WTC11 (cell line): ENCODE measurements around the gene TMC5. TPM values are rescaled to one million over a fixed set of nuclear protein-coding genes. Genes with fewer than 3 reads are reported as not detected.
A peak's percentile ranks its signal among the peaks of the same experiment; 100 is the strongest.

ENCODE experiments used
- ATAC-seq: fragments of 200-7000 bp; cut with Tn5 transposase; 2 replicates; pipeline ENCODE4 v1.10.0; 2021; ENCODE audit warnings: mild to moderate bottlenecking, moderate library complexity
- CTCF ChIA-PET: fragments of 300-600 bp; sonication (Branson Sonifier 250); formaldehyde crosslinking; loops from one replicate; lab custom pipeline; 2021; ENCODE audit warnings: antibody characterized with exemption; lab: Charles Lee
- POLR2A ChIA-PET: fragments of 350-600 bp; sonication (Branson Sonifier 250); formaldehyde crosslinking; loops from one replicate; lab custom pipeline; 2021; ENCODE audit warnings: antibody characterized with exemption; lab: Charles Lee
- DNase-seq: peaks from one replicate; pipeline ENCODE4 v3.0.0; 2021; ENCODE audit warnings: low spot score
- H3K27ac Mint-ChIP-seq: 2 replicates; pipeline ENCODE4 v1.8.0; 2021; ENCODE audit warnings: mixed read lengths
- H3K27me3 Mint-ChIP-seq: 2 replicates; pipeline ENCODE4 v1.8.0; 2021; ENCODE audit warnings: low read depth, mild to moderate bottlenecking, moderate library complexity, mixed read lengths
- H3K36me3 Mint-ChIP-seq: 2 replicates; pipeline ENCODE4 v1.8.0; 2021; ENCODE audit warnings: mixed read lengths
- H3K4me1 Mint-ChIP-seq: 2 replicates; pipeline ENCODE4 v1.8.0; 2022; ENCODE audit warnings: mixed read lengths
- H3K4me3 Mint-ChIP-seq: 2 replicates; pipeline ENCODE4 v1.8.0; 2021; ENCODE audit warnings: mild to moderate bottlenecking, moderate library complexity, mixed read lengths
- H3K9me3 Mint-ChIP-seq: 2 replicates; pipeline ENCODE4 v1.8.0; 2021; ENCODE audit warnings: mixed read lengths
- AFF4 ChIP-seq: sonication (generic); formaldehyde crosslinking; IDR thresholded peaks from 2 replicates; pipeline ENCODE4 v1.8.1; 2023; ENCODE audit warnings: mild to moderate bottlenecking, missing genetic modification reagents, borderline replicate concordance
- E2F4 ChIP-seq: sonication (generic); formaldehyde crosslinking; IDR thresholded peaks from 2 replicates; pipeline ENCODE4 v1.8.1; 2022; ENCODE audit warnings: low read depth, mild to moderate bottlenecking, moderate library complexity, missing genetic modification reagents, borderline replicate concordance
- GTF2I ChIP-seq: fragments of 250-450 bp; sonication (Bioruptor Pico); conservative IDR thresholded peaks from 2 replicates; pipeline ENCODE4 v1.4.0; 2021; ENCODE audit warnings: mild to moderate bottlenecking
- HMGA2 ChIP-seq: fragments of 250-450 bp; sonication (Bioruptor Pico); IDR thresholded peaks from 2 replicates; pipeline ENCODE4 v1.4.0; 2021; ENCODE audit warnings: mild to moderate bottlenecking, moderate library complexity
- JUN ChIP-seq: sonication (generic); formaldehyde crosslinking; IDR thresholded peaks from 2 replicates; pipeline ENCODE4 v1.8.0; 2023; ENCODE audit warnings: mild to moderate bottlenecking, missing genetic modification reagents
- KAT7 ChIP-seq: sonication (generic); formaldehyde crosslinking; IDR thresholded peaks from 2 replicates; pipeline ENCODE4 v1.8.1; 2023; ENCODE audit warnings: missing genetic modification reagents, mild to moderate bottlenecking, borderline replicate concordance
- NFE2L1 ChIP-seq: sonication (generic); formaldehyde crosslinking; IDR thresholded peaks from 2 replicates; pipeline ENCODE4 v1.8.1; 2023; ENCODE audit warnings: missing genetic modification reagents
- ZNF671 ChIP-seq: fragments of 250-450 bp; sonication (Bioruptor Pico); IDR thresholded peaks from 2 replicates; pipeline ENCODE4 v1.8.0; 2021; ENCODE audit warnings: mild to moderate bottlenecking
- total RNA-seq: library from RNA; stranded (reverse); gene quantifications from 3 replicates; pipeline ENCODE4 v1.2.3, GENCODE V29; 2021
- TF ChIP-seq, protein P1 (sequence below): sonication (generic); formaldehyde crosslinking; conservative IDR thresholded peaks from 2 replicates; pipeline ENCODE4 v1.8.1; 2023; ENCODE audit warnings: mild to moderate bottlenecking, low read depth, missing genetic modification reagents, moderate library complexity
- TF ChIP-seq, protein P2 (sequence below): sonication (generic); formaldehyde crosslinking; IDR thresholded peaks from 2 replicates; pipeline ENCODE4 v1.8.0; 2023; ENCODE audit warnings: mild to moderate bottlenecking, missing genetic modification reagents
- TF ChIP-seq, protein P3 (sequence below): sonication (generic); formaldehyde crosslinking; IDR thresholded peaks from 2 replicates; pipeline ENCODE4 v1.8.0; 2022; ENCODE audit warnings: missing genetic modification reagents
- TF ChIP-seq, protein P4 (sequence below): sonication (generic); formaldehyde crosslinking; IDR thresholded peaks from 2 replicates; pipeline ENCODE4 v1.8.1; 2023; ENCODE audit warnings: mild to moderate bottlenecking, missing genetic modification reagents
- TF ChIP-seq, protein P5 (sequence below): sonication (generic); formaldehyde crosslinking; IDR thresholded peaks from 2 replicates; pipeline ENCODE4 v1.8.1; 2022; ENCODE audit warnings: mild to moderate bottlenecking, moderate library complexity, missing genetic modification reagents
- TF ChIP-seq, protein P6 (sequence below): sonication (generic); formaldehyde crosslinking; IDR thresholded peaks from 2 replicates; pipeline ENCODE4 v1.8.0; 2022; ENCODE audit warnings: mild to moderate bottlenecking, missing genetic modification reagents

Gene TMC5
- total RNA-seq, 1 experiment from 2014 or later: 3.1 TPM

- peaks cover 58% of the 10 kb centered on the region for H3K36me3 Mint-ChIP-seq
- no peaks in the 10 kb centered on the region for H3K27me3 Mint-ChIP-seq
- DNase-seq (no peak), ATAC-seq (no peak)
- no peak overlapping the region for H3K4me3 Mint-ChIP-seq
- TF ChIP-seq KAT7 (CRISPR knock-in tag) (no peak), HMGA2 (CRISPR knock-in tag) (peak; percentile 28; the same call in 1 of the 2 replicates)
- TF ChIP-seq, protein P1, sequence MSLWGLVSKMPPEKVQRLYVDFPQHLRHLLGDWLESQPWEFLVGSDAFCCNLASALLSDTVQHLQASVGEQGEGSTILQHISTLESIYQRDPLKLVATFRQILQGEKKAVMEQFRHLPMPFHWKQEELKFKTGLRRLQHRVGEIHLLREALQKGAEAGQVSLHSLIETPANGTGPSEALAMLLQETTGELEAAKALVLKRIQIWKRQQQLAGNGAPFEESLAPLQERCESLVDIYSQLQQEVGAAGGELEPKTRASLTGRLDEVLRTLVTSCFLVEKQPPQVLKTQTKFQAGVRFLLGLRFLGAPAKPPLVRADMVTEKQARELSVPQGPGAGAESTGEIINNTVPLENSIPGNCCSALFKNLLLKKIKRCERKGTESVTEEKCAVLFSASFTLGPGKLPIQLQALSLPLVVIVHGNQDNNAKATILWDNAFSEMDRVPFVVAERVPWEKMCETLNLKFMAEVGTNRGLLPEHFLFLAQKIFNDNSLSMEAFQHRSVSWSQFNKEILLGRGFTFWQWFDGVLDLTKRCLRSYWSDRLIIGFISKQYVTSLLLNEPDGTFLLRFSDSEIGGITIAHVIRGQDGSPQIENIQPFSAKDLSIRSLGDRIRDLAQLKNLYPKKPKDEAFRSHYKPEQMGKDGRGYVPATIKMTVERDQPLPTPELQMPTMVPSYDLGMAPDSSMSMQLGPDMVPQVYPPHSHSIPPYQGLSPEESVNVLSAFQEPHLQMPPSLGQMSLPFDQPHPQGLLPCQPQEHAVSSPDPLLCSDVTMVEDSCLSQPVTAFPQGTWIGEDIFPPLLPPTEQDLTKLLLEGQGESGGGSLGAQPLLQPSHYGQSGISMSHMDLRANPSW (CRISPR knock-in tag): no peak
- ChIA-PET POLR2A (no interaction called here), CTCF (interaction anchor here (0.9 to 1.2 kb wide), 2 partner anchors 89 to 327 kb away, joined by 3 read pairs; partner anchors contain the start of gene TMC5)
- H3K27ac Mint-ChIP-seq: no peak overlapping the region
- H3K4me1 Mint-ChIP-seq: no peaks in the 10 kb centered on the region
- H3K9me3 Mint-ChIP-seq: no peaks in the 10 kb centered on the region
Measured at GRCh38 chr16:19506965-19507364, 89.3 kb downstream of the TMC5 start.

GRCh38 chr16:19507867-19508266 lies 90.2 kb downstream of the TMC5 start:
- CTCF ChIA-PET: interaction anchor here (0.9 kb wide), 1 partner anchor 90 kb away, joined by 3 read pairs; the partner anchor contains the start of gene TMC5
- POLR2A ChIA-PET: no interaction called here
- DNase-seq (no peak), ATAC-seq (no peak)
- H3K36me3 Mint-ChIP-seq: peaks cover 58% of the 10 kb centered on the region
- no peaks in the 10 kb centered on the region for H3K9me3 Mint-ChIP-seq
- H3K4me3 Mint-ChIP-seq: no peak overlapping the region
- H3K27ac Mint-ChIP-seq: no peak overlapping the region
- no peaks in the 10 kb centered on the region for H3K27me3 Mint-ChIP-seq
- H3K4me1 Mint-ChIP-seq: no peaks in the 10 kb centered on the region
- TF ChIP-seq, protein P2, sequence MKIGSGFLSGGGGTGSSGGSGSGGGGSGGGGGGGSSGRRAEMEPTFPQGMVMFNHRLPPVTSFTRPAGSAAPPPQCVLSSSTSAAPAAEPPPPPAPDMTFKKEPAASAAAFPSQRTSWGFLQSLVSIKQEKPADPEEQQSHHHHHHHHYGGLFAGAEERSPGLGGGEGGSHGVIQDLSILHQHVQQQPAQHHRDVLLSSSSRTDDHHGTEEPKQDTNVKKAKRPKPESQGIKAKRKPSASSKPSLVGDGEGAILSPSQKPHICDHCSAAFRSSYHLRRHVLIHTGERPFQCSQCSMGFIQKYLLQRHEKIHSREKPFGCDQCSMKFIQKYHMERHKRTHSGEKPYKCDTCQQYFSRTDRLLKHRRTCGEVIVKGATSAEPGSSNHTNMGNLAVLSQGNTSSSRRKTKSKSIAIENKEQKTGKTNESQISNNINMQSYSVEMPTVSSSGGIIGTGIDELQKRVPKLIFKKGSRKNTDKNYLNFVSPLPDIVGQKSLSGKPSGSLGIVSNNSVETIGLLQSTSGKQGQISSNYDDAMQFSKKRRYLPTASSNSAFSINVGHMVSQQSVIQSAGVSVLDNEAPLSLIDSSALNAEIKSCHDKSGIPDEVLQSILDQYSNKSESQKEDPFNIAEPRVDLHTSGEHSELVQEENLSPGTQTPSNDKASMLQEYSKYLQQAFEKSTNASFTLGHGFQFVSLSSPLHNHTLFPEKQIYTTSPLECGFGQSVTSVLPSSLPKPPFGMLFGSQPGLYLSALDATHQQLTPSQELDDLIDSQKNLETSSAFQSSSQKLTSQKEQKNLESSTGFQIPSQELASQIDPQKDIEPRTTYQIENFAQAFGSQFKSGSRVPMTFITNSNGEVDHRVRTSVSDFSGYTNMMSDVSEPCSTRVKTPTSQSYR (CRISPR knock-in tag): no peak
- TF ChIP-seq, protein P3, sequence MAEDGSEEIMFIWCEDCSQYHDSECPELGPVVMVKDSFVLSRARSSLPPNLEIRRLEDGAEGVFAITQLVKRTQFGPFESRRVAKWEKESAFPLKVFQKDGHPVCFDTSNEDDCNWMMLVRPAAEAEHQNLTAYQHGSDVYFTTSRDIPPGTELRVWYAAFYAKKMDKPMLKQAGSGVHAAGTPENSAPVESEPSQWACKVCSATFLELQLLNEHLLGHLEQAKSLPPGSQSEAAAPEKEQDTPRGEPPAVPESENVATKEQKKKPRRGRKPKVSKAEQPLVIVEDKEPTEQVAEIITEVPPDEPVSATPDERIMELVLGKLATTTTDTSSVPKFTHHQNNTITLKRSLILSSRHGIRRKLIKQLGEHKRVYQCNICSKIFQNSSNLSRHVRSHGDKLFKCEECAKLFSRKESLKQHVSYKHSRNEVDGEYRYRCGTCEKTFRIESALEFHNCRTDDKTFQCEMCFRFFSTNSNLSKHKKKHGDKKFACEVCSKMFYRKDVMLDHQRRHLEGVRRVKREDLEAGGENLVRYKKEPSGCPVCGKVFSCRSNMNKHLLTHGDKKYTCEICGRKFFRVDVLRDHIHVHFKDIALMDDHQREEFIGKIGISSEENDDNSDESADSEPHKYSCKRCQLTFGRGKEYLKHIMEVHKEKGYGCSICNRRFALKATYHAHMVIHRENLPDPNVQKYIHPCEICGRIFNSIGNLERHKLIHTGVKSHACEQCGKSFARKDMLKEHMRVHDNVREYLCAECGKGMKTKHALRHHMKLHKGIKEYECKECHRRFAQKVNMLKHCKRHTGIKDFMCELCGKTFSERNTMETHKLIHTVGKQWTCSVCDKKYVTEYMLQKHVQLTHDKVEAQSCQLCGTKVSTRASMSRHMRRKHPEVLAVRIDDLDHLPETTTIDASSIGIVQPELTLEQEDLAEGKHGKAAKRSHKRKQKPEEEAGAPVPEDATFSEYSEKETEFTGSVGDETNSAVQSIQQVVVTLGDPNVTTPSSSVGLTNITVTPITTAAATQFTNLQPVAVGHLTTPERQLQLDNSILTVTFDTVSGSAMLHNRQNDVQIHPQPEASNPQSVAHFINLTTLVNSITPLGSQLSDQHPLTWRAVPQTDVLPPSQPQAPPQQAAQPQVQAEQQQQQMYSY (CRISPR knock-in tag): no peak
- TF ChIP-seq, protein P4, sequence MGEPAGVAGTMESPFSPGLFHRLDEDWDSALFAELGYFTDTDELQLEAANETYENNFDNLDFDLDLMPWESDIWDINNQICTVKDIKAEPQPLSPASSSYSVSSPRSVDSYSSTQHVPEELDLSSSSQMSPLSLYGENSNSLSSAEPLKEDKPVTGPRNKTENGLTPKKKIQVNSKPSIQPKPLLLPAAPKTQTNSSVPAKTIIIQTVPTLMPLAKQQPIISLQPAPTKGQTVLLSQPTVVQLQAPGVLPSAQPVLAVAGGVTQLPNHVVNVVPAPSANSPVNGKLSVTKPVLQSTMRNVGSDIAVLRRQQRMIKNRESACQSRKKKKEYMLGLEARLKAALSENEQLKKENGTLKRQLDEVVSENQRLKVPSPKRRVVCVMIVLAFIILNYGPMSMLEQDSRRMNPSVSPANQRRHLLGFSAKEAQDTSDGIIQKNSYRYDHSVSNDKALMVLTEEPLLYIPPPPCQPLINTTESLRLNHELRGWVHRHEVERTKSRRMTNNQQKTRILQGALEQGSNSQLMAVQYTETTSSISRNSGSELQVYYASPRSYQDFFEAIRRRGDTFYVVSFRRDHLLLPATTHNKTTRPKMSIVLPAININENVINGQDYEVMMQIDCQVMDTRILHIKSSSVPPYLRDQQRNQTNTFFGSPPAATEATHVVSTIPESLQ (CRISPR knock-in tag): no peak
- TF ChIP-seq ZNF671 (CRISPR knock-in tag) (no peak), JUN (CRISPR knock-in tag) (no peak), GTF2I (CRISPR knock-in tag) (no peak), KAT7 (CRISPR knock-in tag) (no peak), AFF4 (CRISPR knock-in tag) (no peak), NFE2L1 (CRISPR knock-in tag) (no peak), E2F4 (CRISPR knock-in tag) (no peak)
- TF ChIP-seq, protein P5, sequence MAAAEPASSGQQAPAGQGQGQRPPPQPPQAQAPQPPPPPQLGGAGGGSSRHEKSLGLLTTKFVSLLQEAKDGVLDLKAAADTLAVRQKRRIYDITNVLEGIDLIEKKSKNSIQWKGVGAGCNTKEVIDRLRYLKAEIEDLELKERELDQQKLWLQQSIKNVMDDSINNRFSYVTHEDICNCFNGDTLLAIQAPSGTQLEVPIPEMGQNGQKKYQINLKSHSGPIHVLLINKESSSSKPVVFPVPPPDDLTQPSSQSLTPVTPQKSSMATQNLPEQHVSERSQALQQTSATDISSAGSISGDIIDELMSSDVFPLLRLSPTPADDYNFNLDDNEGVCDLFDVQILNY: no peak
- TF ChIP-seq, protein P6, sequence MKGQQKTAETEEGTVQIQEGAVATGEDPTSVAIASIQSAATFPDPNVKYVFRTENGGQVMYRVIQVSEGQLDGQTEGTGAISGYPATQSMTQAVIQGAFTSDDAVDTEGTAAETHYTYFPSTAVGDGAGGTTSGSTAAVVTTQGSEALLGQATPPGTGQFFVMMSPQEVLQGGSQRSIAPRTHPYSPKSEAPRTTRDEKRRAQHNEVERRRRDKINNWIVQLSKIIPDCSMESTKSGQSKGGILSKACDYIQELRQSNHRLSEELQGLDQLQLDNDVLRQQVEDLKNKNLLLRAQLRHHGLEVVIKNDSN (CRISPR knock-in tag): no peak
